Measurements from ENCODE around the gene FGF6. TPM values are rescaled to one million over a fixed set of nuclear protein-coding genes. Genes with fewer than 3 reads are reported as not detected.
A peak's percentile ranks its signal among the peaks of the same experiment; 100 is the strongest.
"Not testable (repeated sequence)": the region's sequence is repeated elsewhere in the genome, so short reads cannot be mapped to it uniquely, and the experiment has no call there.

FGF6 gene
- total and polyA plus RNA-seq, 5 donors from 2014 or later, result not detected

DNA sequence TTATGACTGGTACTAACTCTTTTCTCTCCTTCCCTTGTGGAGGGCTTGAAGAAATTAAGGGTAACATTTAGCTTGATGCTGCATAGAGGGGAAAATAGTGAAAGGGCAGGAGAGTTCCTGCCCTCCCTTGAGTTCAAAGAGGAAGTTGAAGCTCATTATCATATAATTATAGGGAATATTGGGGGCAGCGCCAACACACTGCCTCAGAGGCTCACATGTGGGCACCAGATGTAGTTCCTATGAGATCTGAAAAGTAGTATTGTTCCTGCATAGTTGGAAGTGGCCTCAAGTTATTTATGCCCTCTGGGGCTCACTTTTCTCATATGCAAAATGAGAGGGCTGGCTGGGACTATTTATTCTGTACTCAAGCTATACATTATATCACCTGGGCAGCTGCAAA is 33.1 kb downstream of the FGF6 start:
- Mint-ChIP-seq H3K27ac (no peak overlapping the region), H3K27me3 (peaks cover 60% of the 10 kb centered on the region), H3K36me3 (no peaks in the 10 kb centered on the region), H3K9me3 (no peaks in the 10 kb centered on the region), H3K4me1 (peaks cover 0 to 4% (median 0%) of the 10 kb centered on the region in 4 donors), H3K4me3 (no peak overlapping the region)
- H3K36me3 ChIP-seq (ENCODE audit: control insufficient read depth, insufficient read depth, low read length), result no peaks in the 10 kb centered on the region
- H3K4me3 ChIP-seq (ENCODE audit: low read depth, low read length), result no peak overlapping the region
- no peak for DNase-seq
- no peaks in the 10 kb centered on the region for H3K9me3 ChIP-seq (ENCODE audit: control insufficient read depth in 2 of 2, low read length in 2 of 2)
- ATAC-seq (ENCODE audit: low read depth in 2 of 2), result no peak
- peaks cover 5% of the 10 kb centered on the region for H3K4me1 ChIP-seq (ENCODE audit: control insufficient read depth, insufficient read depth, low read length, poor library complexity, severe bottlenecking)
- no peak overlapping the region for H3K27ac ChIP-seq (ENCODE audit: insufficient read depth, low read length, poor library complexity, severe bottlenecking)
- peaks cover 13% of the 10 kb centered on the region for H3K27me3 ChIP-seq (ENCODE audit: control insufficient read depth, insufficient read depth, low read length)

DNA sequence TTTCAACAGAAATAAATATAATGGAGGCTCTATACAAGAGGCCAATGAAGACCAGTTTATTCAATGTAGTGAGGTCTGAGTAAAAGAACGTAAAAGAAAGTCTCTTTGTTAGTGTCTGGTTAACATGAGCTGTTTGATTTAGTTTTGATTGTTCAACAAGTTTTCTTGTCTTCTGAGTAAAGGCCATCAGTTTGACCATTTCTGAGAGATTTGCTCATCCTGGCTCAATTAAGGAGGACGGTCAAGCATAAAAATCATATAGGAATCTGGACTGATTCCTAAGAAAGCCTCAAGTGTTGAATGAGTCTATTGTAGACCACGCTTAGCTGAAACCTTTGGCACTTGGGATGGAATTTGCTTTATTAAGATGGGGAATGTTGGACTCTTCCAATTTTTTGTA is 33.6 kb downstream of the FGF6 start:
- no peak overlapping the region for H3K27ac ChIP-seq (ENCODE audit: insufficient read depth, low read length, poor library complexity, severe bottlenecking)
- DNase-seq, result no peak
- Mint-ChIP-seq H3K36me3 (no peaks in the 10 kb centered on the region), H3K9me3 (no peaks in the 10 kb centered on the region), H3K27me3 (peaks cover 59% of the 10 kb centered on the region), H3K4me3 (no peak overlapping the region), H3K27ac (no peak overlapping the region), H3K4me1 (peaks cover 0 to 4% (median 0%) of the 10 kb centered on the region in 4 donors)
- H3K27me3 ChIP-seq (ENCODE audit: control insufficient read depth, insufficient read depth, low read length), result peaks cover 13% of the 10 kb centered on the region
- H3K4me1 ChIP-seq (ENCODE audit: control insufficient read depth, insufficient read depth, low read length, poor library complexity, severe bottlenecking), result peaks cover 5% of the 10 kb centered on the region
- H3K36me3 ChIP-seq (ENCODE audit: control insufficient read depth, insufficient read depth, low read length), result no peaks in the 10 kb centered on the region
- ATAC-seq (ENCODE audit: low read depth in 2 of 2), result no peak
- H3K9me3 ChIP-seq (ENCODE audit: control insufficient read depth in 2 of 2, low read length in 2 of 2), result no peaks in the 10 kb centered on the region
- no peak overlapping the region for H3K4me3 ChIP-seq (ENCODE audit: low read depth, low read length)

GRCh38 chr12:4407136-4407535 is 38.5 kb downstream of the FGF6 start:
- H3K4me3 ChIP-seq (ENCODE audit: low read depth, low read length), result no peak overlapping the region
- Mint-ChIP-seq H3K9me3 (peaks cover 0 to 2% (median 0%) of the 10 kb centered on the region in 7 donors), H3K4me1 (no peaks in the 10 kb centered on the region), H3K27ac (no peak overlapping the region), H3K4me3 (no peak overlapping the region), H3K36me3 (no peaks in the 10 kb centered on the region), H3K27me3 (peaks cover 34% of the 10 kb centered on the region)
- no peaks in the 10 kb centered on the region for H3K36me3 ChIP-seq (ENCODE audit: control insufficient read depth, insufficient read depth, low read length)
- ATAC-seq (ENCODE audit: low read depth in 2 of 2), result no peak
- no peak for DNase-seq
- no peaks in the 10 kb centered on the region for H3K4me1 ChIP-seq (ENCODE audit: control insufficient read depth, insufficient read depth, low read length, poor library complexity, severe bottlenecking)
- H3K9me3 ChIP-seq (ENCODE audit: control insufficient read depth in 2 of 2, low read length in 2 of 2), result no peaks in the 10 kb centered on the region
- H3K27me3 ChIP-seq (ENCODE audit: control insufficient read depth, insufficient read depth, low read length), result peaks cover 5% of the 10 kb centered on the region
- H3K27ac ChIP-seq (ENCODE audit: insufficient read depth, low read length, poor library complexity, severe bottlenecking), result no peak overlapping the region

- H3K9me3 ChIP-seq (ENCODE audit: control insufficient read depth in 2 of 2, low read length in 2 of 2); H3K4me3 Mint-ChIP-seq; H3K4me3 ChIP-seq (ENCODE audit: low read depth, low read length); H3K9me3 Mint-ChIP-seq; DNase-seq; H3K27me3 ChIP-seq (ENCODE audit: control insufficient read depth, insufficient read depth, low read length); H3K27ac ChIP-seq (ENCODE audit: insufficient read depth, low read length, poor library complexity, severe bottlenecking); H3K36me3 Mint-ChIP-seq; ATAC-seq (ENCODE audit: low read depth in 2 of 2); H3K4me1 ChIP-seq (ENCODE audit: control insufficient read depth, insufficient read depth, low read length, poor library complexity, severe bottlenecking); H3K4me1 Mint-ChIP-seq; H3K36me3 ChIP-seq (ENCODE audit: control insufficient read depth, insufficient read depth, low read length): not testable (repeated sequence)
- Mint-ChIP-seq H3K27me3 (peaks cover 40% of the 10 kb centered on the region), H3K27ac (peak overlapping the region in 1 of 3 donors; percentile 58)
Measured at GRCh38 chr12:4404877-4405637, 40.6 kb downstream of the FGF6 start.

DNA sequence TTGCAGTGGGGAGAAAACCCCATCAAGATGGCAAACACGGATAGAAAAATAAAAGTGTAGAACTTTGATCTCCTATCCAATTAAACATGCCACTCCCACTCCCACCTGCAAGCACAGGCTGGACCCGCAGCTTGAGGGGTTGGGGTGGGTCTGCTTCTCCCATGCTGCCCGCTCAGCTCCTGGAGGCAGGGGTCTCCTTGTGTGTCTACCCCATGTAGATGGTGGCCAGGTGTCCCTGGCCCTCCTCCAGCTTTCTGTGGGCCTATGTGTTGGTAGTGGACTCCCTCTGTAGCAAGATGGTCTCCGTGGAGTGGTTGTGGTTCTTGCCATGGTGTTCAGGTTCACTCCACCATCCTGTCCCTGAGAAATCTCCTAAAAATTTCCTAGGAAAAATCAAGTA is 42.6 kb downstream of the FGF6 start:
- H3K4me3 ChIP-seq (ENCODE audit: low read depth, low read length), result no peak overlapping the region

GRCh38 chr12:4401117-4401516 is 44.5 kb downstream of the FGF6 start:
- no peaks in the 10 kb centered on the region for H3K4me1 ChIP-seq (ENCODE audit: control insufficient read depth, insufficient read depth, low read length, poor library complexity, severe bottlenecking)
- no peak for ATAC-seq (ENCODE audit: low read depth in 2 of 2)
- DNase-seq, result no peak
- H3K4me1 Mint-ChIP-seq, result no peaks in the 10 kb centered on the region
- H3K4me3 Mint-ChIP-seq, result no peak overlapping the region
- no peaks in the 10 kb centered on the region for H3K36me3 Mint-ChIP-seq
- H3K27ac ChIP-seq (ENCODE audit: insufficient read depth, low read length, poor library complexity, severe bottlenecking), result no peak overlapping the region
- no peak overlapping the region for H3K4me3 ChIP-seq (ENCODE audit: low read depth, low read length)
- H3K27ac Mint-ChIP-seq, result no peak overlapping the region
- no peaks in the 10 kb centered on the region for H3K36me3 ChIP-seq (ENCODE audit: control insufficient read depth, insufficient read depth, low read length)
- H3K9me3 ChIP-seq (ENCODE audit: control insufficient read depth in 2 of 2, low read length in 2 of 2), result no peaks in the 10 kb centered on the region
- H3K27me3 Mint-ChIP-seq, result peaks cover 39% of the 10 kb centered on the region
- peaks cover 0 to 2% (median 0%) of the 10 kb centered on the region in 7 donors for H3K9me3 Mint-ChIP-seq
- peaks cover 4% of the 10 kb centered on the region for H3K27me3 ChIP-seq (ENCODE audit: control insufficient read depth, insufficient read depth, low read length)

More for the DNA sequence above, 42.6 kb downstream of the FGF6 start:
- Mint-ChIP-seq H3K4me3 (no peak overlapping the region), H3K27me3 (peaks cover 42% of the 10 kb centered on the region), H3K9me3 (peaks cover 0 to 2% (median 0%) of the 10 kb centered on the region in 7 donors), H3K36me3 (no peaks in the 10 kb centered on the region), H3K27ac (no peak overlapping the region), H3K4me1 (no peaks in the 10 kb centered on the region)
- Histone ChIP-seq H3K9me3 (ENCODE audit: control insufficient read depth in 2 of 2, low read length in 2 of 2) (no peaks in the 10 kb centered on the region), H3K4me1 (ENCODE audit: control insufficient read depth, insufficient read depth, low read length, poor library complexity, severe bottlenecking) (no peaks in the 10 kb centered on the region), H3K36me3 (ENCODE audit: control insufficient read depth, insufficient read depth, low read length) (no peaks in the 10 kb centered on the region), H3K27ac (ENCODE audit: insufficient read depth, low read length, poor library complexity, severe bottlenecking) (no peak overlapping the region), H3K27me3 (ENCODE audit: control insufficient read depth, insufficient read depth, low read length) (peaks cover 2% of the 10 kb centered on the region)
- ATAC-seq (ENCODE audit: low read depth in 2 of 2) (no peak), DNase-seq (no peak)

- H3K9me3 ChIP-seq (ENCODE audit: control insufficient read depth in 2 of 2, low read length in 2 of 2), result no peaks in the 10 kb centered on the region
- peaks cover 0 to 3% (median 0%) of the 10 kb centered on the region in 4 donors for H3K4me1 Mint-ChIP-seq
- no peaks in the 10 kb centered on the region for H3K4me1 ChIP-seq (ENCODE audit: control insufficient read depth, insufficient read depth, low read length, poor library complexity, severe bottlenecking)
- H3K36me3 ChIP-seq (ENCODE audit: control insufficient read depth, insufficient read depth, low read length), result no peaks in the 10 kb centered on the region
- peaks cover 48% of the 10 kb centered on the region for H3K27me3 Mint-ChIP-seq
- no peak overlapping the region for H3K27ac Mint-ChIP-seq
- H3K27me3 ChIP-seq (ENCODE audit: control insufficient read depth, insufficient read depth, low read length), result peaks cover 6% of the 10 kb centered on the region
- ATAC-seq (ENCODE audit: low read depth in 2 of 2), result no peak
- H3K4me3 Mint-ChIP-seq, result no peak overlapping the region
- H3K27ac ChIP-seq (ENCODE audit: insufficient read depth, low read length, poor library complexity, severe bottlenecking), result no peak overlapping the region
- H3K36me3 Mint-ChIP-seq, result no peaks in the 10 kb centered on the region
- no peak for DNase-seq
- peaks cover 0 to 1% (median 0%) of the 10 kb centered on the region in 7 donors for H3K9me3 Mint-ChIP-seq
- no peak overlapping the region for H3K4me3 ChIP-seq (ENCODE audit: low read depth, low read length)
Measured at GRCh38 chr12:4395818-4396217, 49.8 kb downstream of the FGF6 start.

DNA sequence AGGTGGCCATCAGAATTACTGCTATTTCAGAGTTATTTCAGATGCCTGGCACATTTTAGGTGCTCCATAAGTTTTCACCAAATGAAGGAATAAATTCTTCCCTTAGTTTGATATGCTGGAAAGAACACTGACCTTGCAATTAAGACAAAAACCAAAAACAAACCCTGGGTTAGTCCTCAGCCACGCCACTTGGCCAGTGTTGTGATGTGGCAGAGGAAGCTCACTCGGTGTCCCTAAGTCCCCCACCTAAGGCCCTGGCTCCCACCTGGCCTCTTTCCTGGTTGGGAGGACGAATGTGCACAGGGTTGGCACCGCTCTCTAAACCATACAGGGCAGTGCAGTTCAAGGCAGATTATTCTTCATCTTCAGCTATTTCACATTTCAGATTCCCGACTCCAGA is 52.4 kb downstream of the FGF6 start:
- Histone ChIP-seq H3K27ac (ENCODE audit: insufficient read depth, low read length, poor library complexity, severe bottlenecking) (no peak overlapping the region), H3K36me3 (ENCODE audit: control insufficient read depth, insufficient read depth, low read length) (no peaks in the 10 kb centered on the region), H3K4me1 (ENCODE audit: control insufficient read depth, insufficient read depth, low read length, poor library complexity, severe bottlenecking) (no peaks in the 10 kb centered on the region), H3K4me3 (ENCODE audit: low read depth, low read length) (no peak overlapping the region), H3K9me3 (ENCODE audit: control insufficient read depth in 2 of 2, low read length in 2 of 2) (no peaks in the 10 kb centered on the region), H3K27me3 (ENCODE audit: control insufficient read depth, insufficient read depth, low read length) (peaks cover 6% of the 10 kb centered on the region)
- Mint-ChIP-seq H3K27me3 (peaks cover 37% of the 10 kb centered on the region), H3K4me3 (no peak overlapping the region), H3K36me3 (no peaks in the 10 kb centered on the region), H3K27ac (no peak overlapping the region), H3K9me3 (peaks cover 0 to 1% (median 0%) of the 10 kb centered on the region in 7 donors), H3K4me1 (peaks cover 0 to 3% (median 0%) of the 10 kb centered on the region in 4 donors)
- ATAC-seq (ENCODE audit: low read depth in 2 of 2) (no peak), DNase-seq (no peak)
